Epithelial cell of proximal tubule (primary cell): ENCODE results near the gene PHF21B. TPM values are rescaled to one million over a fixed set of nuclear protein-coding genes. Genes with fewer than 3 reads are reported as not detected.
"Not testable (repeated sequence)": the region's sequence is repeated elsewhere in the genome, so short reads cannot be mapped to it uniquely, and the experiment has no call there.

Source experiments
- DNase-seq: peaks from one replicate; pipeline ENCODE4 v3.0.0-alpha.2; 2011; ENCODE audit warnings: low read depth
- H3K4me3 ChIP-seq: 2 replicates; pipeline ENCODE4 v1.5.1; 2011; ENCODE audit warnings: low read depth, mild to moderate bottlenecking, low read length
- total RNA-seq: library from RNA; depleted of rRNA; stranded (reverse); fragments of >200 nt; gene quantifications from 2 replicates; pipeline ENCODE4 v1.2.3, GENCODE V29; 2015
- TF ChIP-seq, protein P1 (sequence below): conservative IDR thresholded peaks from 2 replicates; pipeline ENCODE4 v1.5.1; 2012; ENCODE audit warnings: low read depth, mild to moderate bottlenecking, low read length

Gene PHF21B
- total RNA-seq = 0.07 and 2.0 TPM in 2 replicates

DNA sequence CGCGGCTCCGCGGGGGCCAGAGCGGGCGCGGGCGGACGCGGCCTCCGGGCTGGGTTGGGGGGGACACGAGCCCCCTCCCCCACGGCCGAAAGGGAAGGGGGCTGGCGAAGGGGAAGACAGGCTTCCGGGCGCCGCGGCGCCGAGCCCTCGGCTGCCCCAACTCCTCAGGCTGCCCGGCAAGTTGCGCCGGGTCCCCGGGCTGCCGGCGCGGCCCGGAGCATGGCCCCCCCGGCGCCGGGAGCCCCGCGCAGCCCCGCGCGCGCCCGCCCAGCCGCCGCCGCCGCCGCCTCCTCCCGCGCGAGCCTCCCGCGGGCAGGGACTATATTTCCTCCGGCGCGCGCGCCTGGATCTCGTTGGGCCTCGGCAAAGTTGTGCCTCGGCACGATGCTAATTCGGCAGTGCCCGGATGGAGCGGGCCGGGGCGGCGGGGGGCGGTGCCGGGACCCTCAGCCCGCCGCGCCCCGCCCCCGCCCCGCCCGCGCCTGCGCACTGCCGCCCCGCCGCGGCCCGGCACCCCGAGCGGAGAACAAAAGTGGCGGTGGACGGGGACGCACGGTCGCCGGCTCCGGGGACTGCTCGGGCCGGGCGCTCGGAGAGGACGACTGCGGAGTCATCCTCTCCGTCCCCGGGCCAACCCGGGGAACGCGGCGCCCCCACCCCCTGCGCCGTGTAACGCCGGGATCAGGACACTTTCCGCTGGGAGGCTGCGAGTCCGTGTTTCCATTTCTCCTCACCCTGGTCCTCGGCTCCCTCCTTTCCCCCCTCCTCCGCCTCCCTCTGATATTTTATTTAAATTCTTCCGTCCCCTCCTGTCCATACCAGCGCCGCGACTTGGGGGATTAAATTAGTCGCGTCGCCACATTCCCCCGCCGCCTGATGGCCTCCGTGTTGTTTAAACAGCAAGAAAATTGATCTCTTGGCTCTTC, at the start of gene PHF21B:
TSS of gene PHF21B (minus strand) at position 400 of the 926 bp plus-strand sequence. CDS start 456 bp downstream, outside the sequence.
- peak within 1 kb of the TSS; percentile 49 for H3K4me3 ChIP-seq
- no peak for DNase-seq
- TF ChIP-seq, protein P1, sequence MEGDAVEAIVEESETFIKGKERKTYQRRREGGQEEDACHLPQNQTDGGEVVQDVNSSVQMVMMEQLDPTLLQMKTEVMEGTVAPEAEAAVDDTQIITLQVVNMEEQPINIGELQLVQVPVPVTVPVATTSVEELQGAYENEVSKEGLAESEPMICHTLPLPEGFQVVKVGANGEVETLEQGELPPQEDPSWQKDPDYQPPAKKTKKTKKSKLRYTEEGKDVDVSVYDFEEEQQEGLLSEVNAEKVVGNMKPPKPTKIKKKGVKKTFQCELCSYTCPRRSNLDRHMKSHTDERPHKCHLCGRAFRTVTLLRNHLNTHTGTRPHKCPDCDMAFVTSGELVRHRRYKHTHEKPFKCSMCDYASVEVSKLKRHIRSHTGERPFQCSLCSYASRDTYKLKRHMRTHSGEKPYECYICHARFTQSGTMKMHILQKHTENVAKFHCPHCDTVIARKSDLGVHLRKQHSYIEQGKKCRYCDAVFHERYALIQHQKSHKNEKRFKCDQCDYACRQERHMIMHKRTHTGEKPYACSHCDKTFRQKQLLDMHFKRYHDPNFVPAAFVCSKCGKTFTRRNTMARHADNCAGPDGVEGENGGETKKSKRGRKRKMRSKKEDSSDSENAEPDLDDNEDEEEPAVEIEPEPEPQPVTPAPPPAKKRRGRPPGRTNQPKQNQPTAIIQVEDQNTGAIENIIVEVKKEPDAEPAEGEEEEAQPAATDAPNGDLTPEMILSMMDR = no peak

DNA sequence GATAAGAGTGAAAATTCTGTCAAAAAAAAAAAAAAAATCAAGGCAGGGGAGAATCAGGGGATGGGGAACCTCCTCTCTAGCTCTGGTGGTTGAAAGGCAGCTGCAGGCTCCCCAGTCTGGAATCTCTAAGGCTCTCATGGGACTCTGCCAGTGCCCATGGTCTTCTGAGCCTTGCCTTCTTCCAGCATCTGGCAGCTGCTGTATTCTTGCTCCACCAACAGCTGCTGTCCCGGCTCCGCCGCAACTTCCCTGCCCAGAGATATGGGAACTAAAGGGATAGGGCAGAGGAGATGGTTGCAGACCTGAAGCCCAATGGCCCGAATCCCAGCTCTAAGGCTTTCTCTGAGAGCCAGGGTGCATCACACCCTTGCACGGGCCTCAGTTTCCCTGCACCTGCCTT, 49.5 kb upstream of the PHF21B start:
- TF ChIP-seq, protein P1 = no peak
- DNase-seq = no peak
- no peak overlapping the region for H3K4me3 ChIP-seq

DNA sequence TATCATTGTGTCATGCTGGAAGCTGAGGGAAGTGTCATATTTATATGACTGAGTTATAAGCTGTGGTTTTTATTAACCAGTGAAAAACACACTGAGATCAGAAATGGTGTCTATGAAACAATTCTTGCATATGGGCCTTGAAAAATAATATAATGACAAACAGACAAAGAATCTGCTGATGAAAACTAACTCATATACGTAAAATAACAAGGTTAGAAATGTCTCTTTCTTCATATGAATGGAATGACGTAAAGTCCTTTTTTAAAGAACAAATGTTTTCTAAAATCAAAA, 48.8 kb upstream of the PHF21B start:
- DNase-seq = no peak
- H3K4me3 ChIP-seq = no peak overlapping the region
- TF ChIP-seq, protein P1 = no peak

DNA sequence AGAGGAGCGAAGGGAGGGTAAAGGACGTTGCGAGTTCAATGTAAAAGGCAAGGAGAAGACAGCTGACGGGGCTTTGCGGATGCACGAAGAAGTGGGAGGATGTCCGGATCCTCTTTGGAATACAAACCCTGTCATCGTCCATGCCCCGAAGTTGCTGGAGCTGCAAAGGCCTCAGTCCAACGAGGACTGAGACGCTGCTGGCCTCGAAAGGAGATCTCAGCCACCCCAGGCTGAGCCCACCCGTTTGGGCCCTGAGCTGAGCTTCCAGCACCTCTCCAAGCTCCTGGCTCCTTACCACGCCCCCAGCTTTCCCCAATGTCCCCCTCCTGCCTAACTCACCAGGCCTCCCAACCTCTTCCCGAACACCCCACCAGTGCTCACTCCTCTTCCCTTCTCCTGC, 46.1 kb upstream of the PHF21B start:
- no peak overlapping the region for H3K4me3 ChIP-seq
- TF ChIP-seq, protein P1 = no peak
- no peak for DNase-seq

DNA sequence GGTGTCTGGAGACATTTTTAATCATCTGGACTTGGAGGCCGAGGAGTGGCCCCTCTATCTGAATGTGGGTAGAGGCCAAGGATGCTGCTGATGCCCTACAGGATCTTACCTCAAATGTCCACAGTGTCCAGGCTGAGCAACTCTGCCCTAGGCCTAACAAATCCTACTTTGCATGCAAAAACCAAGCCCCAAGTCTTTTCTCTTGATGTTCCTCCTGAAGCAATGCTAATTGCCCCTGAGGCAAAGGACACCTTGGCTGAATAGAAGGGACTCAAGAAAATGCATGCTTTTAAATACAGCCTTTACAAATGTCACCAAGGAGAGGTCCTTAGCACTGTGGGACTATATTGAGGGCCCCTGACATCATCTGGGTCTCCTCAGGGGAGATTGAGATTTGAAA, 43.8 kb upstream of the PHF21B start:
- no peak for DNase-seq
- TF ChIP-seq, protein P1 = no peak
- H3K4me3 ChIP-seq = no peak overlapping the region

DNA sequence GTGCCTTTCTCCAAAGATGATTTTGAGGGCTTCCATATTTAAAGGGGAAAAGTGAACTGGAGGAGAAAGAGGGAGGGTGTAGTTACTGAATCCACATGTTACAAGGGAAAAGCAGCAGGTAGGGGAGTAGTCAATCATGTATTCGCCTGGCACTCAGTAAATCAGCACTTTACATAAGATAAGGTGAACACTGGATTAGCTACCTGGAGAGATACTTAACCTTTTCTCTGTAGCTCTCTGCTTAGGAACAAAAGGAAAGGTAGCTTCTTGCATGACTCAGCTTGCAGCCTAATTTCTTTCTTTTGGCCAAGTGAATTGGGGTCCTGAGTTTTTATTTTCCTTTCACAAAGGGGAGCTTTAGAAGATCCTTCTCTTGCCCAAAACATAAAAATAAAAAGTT, 43.3 kb upstream of the PHF21B start:
- TF ChIP-seq, protein P1 = no peak
- H3K4me3 ChIP-seq = no peak overlapping the region
- no peak for DNase-seq

DNA sequence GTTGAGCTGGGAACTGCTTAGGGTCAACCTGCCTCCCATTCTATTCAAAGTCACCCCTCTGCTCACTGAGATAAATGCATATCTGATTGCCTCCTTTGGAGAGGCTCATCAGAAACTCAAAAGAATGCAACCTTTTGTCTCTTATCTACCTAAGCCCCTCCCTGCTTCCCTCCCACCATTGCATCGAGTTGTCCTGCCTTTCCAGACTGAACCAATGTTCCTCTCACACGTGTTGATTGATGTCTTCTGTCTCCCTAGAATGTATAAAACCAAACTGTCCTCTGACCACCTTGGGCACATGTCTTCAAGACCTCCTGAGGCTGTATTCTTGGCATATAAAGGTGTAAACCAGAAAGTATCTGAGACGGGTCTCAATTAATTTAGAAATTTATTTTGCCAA, 42.9 kb upstream of the PHF21B start:
- H3K4me3 ChIP-seq, DNase-seq: not testable (repeated sequence)
